ENCODE measurements around the gene HCN2.
"Not testable (repeated sequence)": the region's sequence is repeated elsewhere in the genome, so short reads cannot be mapped to it uniquely, and the experiment has no call there.

Gene HCN2

GRCh38 chr19:602391-603301 is 13.0 kb downstream of the HCN2 start:
- DNase-seq (ENCODE audit: low read depth in 2 of 3, low spot score in 1 of 3): no peak

- DNase-seq (ENCODE audit: low read depth in 2 of 3, low spot score in 1 of 3): not testable (repeated sequence)
Measured at GRCh38 chr19:603302-603639, 13.6 kb downstream of the HCN2 start.

- DNase-seq (ENCODE audit: low read depth in 2 of 3, low spot score in 1 of 3): peak in 1 of 3 donors; percentile 35
Measured at GRCh38 chr19:603779-604178, 14.1 kb downstream of the HCN2 start.

- peak; percentile 46 to 71 (median 55) for DNase-seq (ENCODE audit: low read depth in 2 of 3, low spot score in 1 of 3)
Measured at GRCh38 chr19:604355-604754, 14.7 kb downstream of the HCN2 start.

GRCh38 chr19:605061-605971 is 15.6 kb downstream of the HCN2 start:
- peak in 1 of 3 donors; percentile 53 for DNase-seq (ENCODE audit: low read depth in 2 of 3, low spot score in 1 of 3)

GRCh38 chr19:607301-608154 is 17.8 kb downstream of the HCN2 start:
- DNase-seq (ENCODE audit: low read depth in 2 of 3, low spot score in 1 of 3): no peak

GRCh38 chr19:608155-609003 is 18.7 kb downstream of the HCN2 start:
- DNase-seq (ENCODE audit: low read depth in 2 of 3, low spot score in 1 of 3): no peak

GRCh38 chr19:609004-609346 is 19.3 kb downstream of the HCN2 start:
- no peak for DNase-seq (ENCODE audit: low read depth in 2 of 3, low spot score in 1 of 3)

- no peak for DNase-seq (ENCODE audit: low read depth in 2 of 3, low spot score in 1 of 3)
Measured at GRCh38 chr19:610071-610800, 20.6 kb downstream of the HCN2 start.

- peak in 1 of 3 donors; percentile 32 for DNase-seq (ENCODE audit: low read depth in 2 of 3, low spot score in 1 of 3)
Measured at GRCh38 chr19:610801-611480, 21.3 kb downstream of the HCN2 start.

- DNase-seq (ENCODE audit: low read depth in 2 of 3, low spot score in 1 of 3): peak; percentile 70 to 78 (median 74)
Measured at GRCh38 chr19:611481-611868, 21.8 kb downstream of the HCN2 start.

- DNase-seq (ENCODE audit: low read depth in 2 of 3, low spot score in 1 of 3): no peak
Measured at GRCh38 chr19:612941-613340, 23.3 kb downstream of the HCN2 start.

- no peak for DNase-seq (ENCODE audit: low read depth in 2 of 3, low spot score in 1 of 3)
Measured at GRCh38 chr19:613732-614567, 24.3 kb downstream of the HCN2 start.

GRCh38 chr19:615619-616018 is 25.9 kb downstream of the HCN2 start:
- no peak for DNase-seq (ENCODE audit: low read depth in 2 of 3, low spot score in 1 of 3)

GRCh38 chr19:616062-616700 is 26.5 kb downstream of the HCN2 start:
- DNase-seq (ENCODE audit: low read depth in 2 of 3, low spot score in 1 of 3): no peak

- DNase-seq (ENCODE audit: low read depth in 2 of 3, low spot score in 1 of 3): no peak
Measured at GRCh38 chr19:616747-617526, 27.3 kb downstream of the HCN2 start.
